ENCODE measurements around the gene RRP1B. TPM values are rescaled to one million over a fixed set of nuclear protein-coding genes. Genes with fewer than 3 reads are reported as not detected.

Gene RRP1B
- total RNA-seq, 1 donor from 2014 or later, result 34.0 TPM

DNA sequence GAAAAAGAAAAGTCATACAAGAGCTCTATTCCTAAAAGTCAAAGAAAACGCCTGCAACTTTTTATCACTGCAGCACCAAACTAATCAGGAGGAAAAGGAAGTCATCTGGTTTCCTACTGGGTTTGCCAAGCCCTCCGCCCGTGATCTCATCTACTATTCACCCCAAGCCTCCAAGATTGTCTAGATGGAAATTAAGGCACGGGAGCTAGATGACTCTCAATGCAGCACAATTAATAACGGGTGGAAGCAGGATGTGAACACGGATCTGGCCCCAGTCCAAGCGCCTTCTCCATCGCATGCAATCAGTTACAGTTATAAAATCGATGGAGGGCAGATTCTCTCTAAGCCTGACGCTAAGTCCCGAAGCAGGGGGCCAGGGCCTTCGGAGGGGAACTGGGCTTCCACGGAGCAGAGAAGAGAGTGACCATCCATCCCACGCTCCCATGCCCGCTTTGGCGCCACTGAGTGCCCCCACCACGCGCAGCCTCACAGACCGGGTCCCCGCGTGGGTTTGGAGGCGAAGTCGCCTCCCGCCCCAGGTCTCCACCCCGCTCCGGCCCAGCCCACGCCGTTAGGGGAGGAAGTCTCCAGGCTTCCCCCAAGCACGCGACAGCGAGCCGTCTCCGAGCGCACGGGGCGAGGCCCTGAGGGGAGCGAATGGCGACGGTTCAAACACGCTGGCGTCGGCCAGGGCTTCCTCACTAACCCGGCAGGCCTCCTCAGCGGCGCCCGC is 1.8 kb upstream of the RRP1B start:
- TF ChIP-seq, protein P1, sequence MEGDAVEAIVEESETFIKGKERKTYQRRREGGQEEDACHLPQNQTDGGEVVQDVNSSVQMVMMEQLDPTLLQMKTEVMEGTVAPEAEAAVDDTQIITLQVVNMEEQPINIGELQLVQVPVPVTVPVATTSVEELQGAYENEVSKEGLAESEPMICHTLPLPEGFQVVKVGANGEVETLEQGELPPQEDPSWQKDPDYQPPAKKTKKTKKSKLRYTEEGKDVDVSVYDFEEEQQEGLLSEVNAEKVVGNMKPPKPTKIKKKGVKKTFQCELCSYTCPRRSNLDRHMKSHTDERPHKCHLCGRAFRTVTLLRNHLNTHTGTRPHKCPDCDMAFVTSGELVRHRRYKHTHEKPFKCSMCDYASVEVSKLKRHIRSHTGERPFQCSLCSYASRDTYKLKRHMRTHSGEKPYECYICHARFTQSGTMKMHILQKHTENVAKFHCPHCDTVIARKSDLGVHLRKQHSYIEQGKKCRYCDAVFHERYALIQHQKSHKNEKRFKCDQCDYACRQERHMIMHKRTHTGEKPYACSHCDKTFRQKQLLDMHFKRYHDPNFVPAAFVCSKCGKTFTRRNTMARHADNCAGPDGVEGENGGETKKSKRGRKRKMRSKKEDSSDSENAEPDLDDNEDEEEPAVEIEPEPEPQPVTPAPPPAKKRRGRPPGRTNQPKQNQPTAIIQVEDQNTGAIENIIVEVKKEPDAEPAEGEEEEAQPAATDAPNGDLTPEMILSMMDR (IDR thresholded peaks at IDR 0.05; ENCODE audit: insufficient read depth, low read depth, low read length), result no peak
- no peak for TF ChIP-seq EZH2 (IDR thresholded peaks at IDR 0.05; ENCODE audit: insufficient read depth, low read length)

DNA sequence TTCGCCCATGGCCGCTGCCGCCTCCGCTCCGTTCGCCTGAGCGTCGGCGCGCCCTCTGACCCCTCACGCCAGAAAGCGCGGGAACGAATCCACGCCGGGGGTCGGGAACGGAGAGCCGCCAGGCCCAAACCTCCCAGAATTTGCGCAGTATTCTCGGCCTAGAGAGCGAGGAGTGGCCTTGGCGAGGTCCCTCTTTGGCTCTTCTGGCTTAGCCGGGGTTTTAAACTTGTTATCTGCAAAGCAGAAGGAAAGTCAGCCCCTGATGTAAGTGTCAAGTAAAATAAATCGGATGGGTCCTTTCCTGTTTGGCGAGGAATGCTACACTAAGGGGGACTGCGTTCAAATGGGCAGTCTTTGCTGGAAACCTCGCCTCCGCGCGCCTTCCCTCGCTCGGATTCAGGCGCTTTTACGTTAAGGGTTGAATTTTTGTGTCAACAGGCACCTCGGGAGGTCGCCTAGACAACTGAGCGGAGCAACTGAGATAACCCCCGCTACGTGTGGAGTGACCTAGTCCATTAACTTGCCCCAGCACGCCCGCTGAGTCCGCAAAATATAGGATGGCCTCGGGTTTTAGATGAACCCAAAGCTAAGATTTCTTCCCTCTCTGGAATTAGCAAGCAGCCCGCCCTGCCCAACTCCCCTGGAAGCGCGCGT is 1.1 kb upstream of the RRP1B start:
- peaks cover 7% of the 10 kb centered on the region for H3K36me3 Mint-ChIP-seq (ENCODE audit: low read depth, unreplicated experiment)
- TF ChIP-seq, protein P1 (IDR thresholded peaks at IDR 0.05; ENCODE audit: insufficient read depth, low read depth, low read length), result no peak
- TF ChIP-seq EZH2 (IDR thresholded peaks at IDR 0.05; ENCODE audit: insufficient read depth, low read length), result no peak
- peaks cover 19% of the 10 kb centered on the region for H3K4me1 ChIP-seq (ENCODE audit: insufficient read depth, low read length)
- no peaks in the 10 kb centered on the region for H3K27me3 Mint-ChIP-seq (ENCODE audit: low read depth, unreplicated experiment)
- H3K36me3 ChIP-seq (ENCODE audit: insufficient read depth, low read length), result no peaks in the 10 kb centered on the region
- peaks cover 15% of the 10 kb centered on the region for H4K20me1 ChIP-seq (ENCODE audit: insufficient read depth, low read length)
- H3K4me1 Mint-ChIP-seq (ENCODE audit: low read depth, unreplicated experiment), result peaks cover 24% of the 10 kb centered on the region
- no peak for DNase-seq (ENCODE audit: low read depth)
- H3K9ac ChIP-seq (ENCODE audit: low read length), result no peak overlapping the region
- FAIRE-seq, result no peak
- no peak overlapping the region for H3K4me2 ChIP-seq (ENCODE audit: low read length)
- H3K9me3 Mint-ChIP-seq (ENCODE audit: unreplicated experiment), result no peaks in the 10 kb centered on the region
- no peak overlapping the region for H3K4me3 ChIP-seq (ENCODE audit: insufficient read depth, low read depth, low read length)
- H2AFZ ChIP-seq (ENCODE audit: low read depth, low read length), result no peak overlapping the region
- peaks cover 38% of the 10 kb centered on the region for H3K79me2 ChIP-seq (ENCODE audit: insufficient read depth, low read length)
- no peaks in the 10 kb centered on the region for H3K9me3 ChIP-seq (ENCODE audit: insufficient read depth, low read depth, low read length)
- H3K27ac ChIP-seq (ENCODE audit: low read depth, low read length), result no peak overlapping the region
- no peaks in the 10 kb centered on the region for H3K27me3 ChIP-seq (ENCODE audit: insufficient read depth, low read length)
- H3K27ac Mint-ChIP-seq (ENCODE audit: unreplicated experiment), result no peak overlapping the region
- H3K4me3 Mint-ChIP-seq (ENCODE audit: unreplicated experiment), result no peak overlapping the region

More for the DNA sequence above, 1.8 kb upstream of the RRP1B start:
- Mint-ChIP-seq H3K4me1 (ENCODE audit: low read depth, unreplicated experiment) (peaks cover 24% of the 10 kb centered on the region), H3K27ac (ENCODE audit: unreplicated experiment) (no peak overlapping the region), H3K4me3 (ENCODE audit: unreplicated experiment) (no peak overlapping the region), H3K36me3 (ENCODE audit: low read depth, unreplicated experiment) (peaks cover 5% of the 10 kb centered on the region), H3K27me3 (ENCODE audit: low read depth, unreplicated experiment) (no peaks in the 10 kb centered on the region), H3K9me3 (ENCODE audit: unreplicated experiment) (no peaks in the 10 kb centered on the region)
- no peak for DNase-seq (ENCODE audit: low read depth)
- Histone ChIP-seq H3K4me1 (ENCODE audit: insufficient read depth, low read length) (peaks cover 19% of the 10 kb centered on the region), H3K4me3 (ENCODE audit: insufficient read depth, low read depth, low read length) (no peak overlapping the region), H3K27ac (ENCODE audit: low read depth, low read length) (no peak overlapping the region), H3K36me3 (ENCODE audit: insufficient read depth, low read length) (no peaks in the 10 kb centered on the region), H4K20me1 (ENCODE audit: insufficient read depth, low read length) (peaks cover 15% of the 10 kb centered on the region), H3K79me2 (ENCODE audit: insufficient read depth, low read length) (peaks cover 31% of the 10 kb centered on the region), H2AFZ (ENCODE audit: low read depth, low read length) (no peak overlapping the region), H3K4me2 (ENCODE audit: low read length) (no peak overlapping the region), H3K9ac (ENCODE audit: low read length) (no peak overlapping the region), H3K27me3 (ENCODE audit: insufficient read depth, low read length) (no peaks in the 10 kb centered on the region), H3K9me3 (ENCODE audit: insufficient read depth, low read depth, low read length) (no peaks in the 10 kb centered on the region)
- no peak for FAIRE-seq

- H3K79me2 ChIP-seq (ENCODE audit: insufficient read depth, low read length), result peaks cover 39% of the 10 kb centered on the region
- FAIRE-seq (no peak), DNase-seq (ENCODE audit: low read depth) (no peak)
- peak overlapping the region; percentile 96 for H3K4me2 ChIP-seq (ENCODE audit: low read length)
- no peaks in the 10 kb centered on the region for H3K9me3 ChIP-seq (ENCODE audit: insufficient read depth, low read depth, low read length)
- peak overlapping the region; percentile 88 for H3K4me3 ChIP-seq (ENCODE audit: insufficient read depth, low read depth, low read length)
- no peaks in the 10 kb centered on the region for H3K9me3 Mint-ChIP-seq (ENCODE audit: unreplicated experiment)
- H3K27ac Mint-ChIP-seq (ENCODE audit: unreplicated experiment), result peak overlapping the region; percentile 86
- H3K27me3 ChIP-seq (ENCODE audit: insufficient read depth, low read length), result no peaks in the 10 kb centered on the region
- H3K4me1 ChIP-seq (ENCODE audit: insufficient read depth, low read length), result peaks cover 19% of the 10 kb centered on the region
- peak overlapping the region; percentile 75 for H3K4me3 Mint-ChIP-seq (ENCODE audit: unreplicated experiment)
- TF ChIP-seq, protein P1 (IDR thresholded peaks at IDR 0.05; ENCODE audit: insufficient read depth, low read depth, low read length), result no peak
- no peak for TF ChIP-seq EZH2 (IDR thresholded peaks at IDR 0.05; ENCODE audit: insufficient read depth, low read length)
- peaks cover 8% of the 10 kb centered on the region for H3K36me3 Mint-ChIP-seq (ENCODE audit: low read depth, unreplicated experiment)
- H3K36me3 ChIP-seq (ENCODE audit: insufficient read depth, low read length), result peaks cover 1% of the 10 kb centered on the region
- H4K20me1 ChIP-seq (ENCODE audit: insufficient read depth, low read length), result peaks cover 15% of the 10 kb centered on the region
- H3K9ac ChIP-seq (ENCODE audit: low read length), result peak overlapping the region; percentile 93
- H3K4me1 Mint-ChIP-seq (ENCODE audit: low read depth, unreplicated experiment), result peaks cover 24% of the 10 kb centered on the region
- no peaks in the 10 kb centered on the region for H3K27me3 Mint-ChIP-seq (ENCODE audit: low read depth, unreplicated experiment)
- H3K27ac ChIP-seq (ENCODE audit: low read depth, low read length), result peak overlapping the region; percentile 87
- H2AFZ ChIP-seq (ENCODE audit: low read depth, low read length), result peak overlapping the region; percentile 93
Measured at GRCh38 chr21:43658769-43659135, 608 bp upstream of the RRP1B start.
